Smooth muscle cell (in vitro differentiated cells): ENCODE results near the gene DEPP1. TPM values are rescaled to one million over a fixed set of nuclear protein-coding genes. Genes with fewer than 3 reads are reported as not detected.
A peak's percentile ranks its signal among the peaks of the same experiment; 100 is the strongest.

Source experiments
- DNase-seq: peaks from one replicate; lab custom pipeline; 2025; ENCODE audit not compliant: unreplicated experiment; lab: John Stamatoyannopoulos, UW
- H2AFZ ChIP-seq: fragments of 200-600 bp; sonication (generic); 2 replicates; pipeline ENCODE4 v1.6.0; 2016; ENCODE audit warnings: antibody characterized with exemption, low read depth, mild to moderate bottlenecking
- H3F3A ChIP-seq: fragments of 200-600 bp; sonication (generic); 2 replicates; pipeline ENCODE4 v1.6.0; 2017; ENCODE audit warnings: antibody characterized with exemption, low read depth
- H3K27ac ChIP-seq: fragments of 200-600 bp; sonication (generic); 2 replicates; pipeline ENCODE4 v1.5.1; 2016; ENCODE audit warnings: low read depth, mild to moderate bottlenecking
- H3K27me3 ChIP-seq: fragments of 200-600 bp; sonication (generic); 2 replicates; pipeline ENCODE4 v1.6.1; 2016; ENCODE audit warnings: low read depth, mild to moderate bottlenecking
- H3K36me3 ChIP-seq: fragments of 200-600 bp; sonication (generic); 2 replicates; pipeline ENCODE4 v1.5.1; 2016; ENCODE audit warnings: low read depth
- H3K4me1 ChIP-seq: fragments of 200-600 bp; sonication (generic); 2 replicates; pipeline ENCODE4 v1.5.1; 2016; ENCODE audit warnings: low read depth
- H3K4me2 ChIP-seq: fragments of 200-600 bp; sonication (generic); 2 replicates; pipeline ENCODE4 v1.6.0; 2016; ENCODE audit warnings: mild to moderate bottlenecking
- H3K4me3 ChIP-seq: fragments of 200-600 bp; sonication (generic); 2 replicates; pipeline ENCODE4 v1.5.1; 2016; ENCODE audit warnings: mild to moderate bottlenecking
- H3K79me2 ChIP-seq: fragments of 200-600 bp; sonication (generic); 2 replicates; pipeline ENCODE4 v1.6.0; 2016; ENCODE audit warnings: low read depth, mild to moderate bottlenecking
- H3K9ac ChIP-seq: fragments of 200-600 bp; sonication (generic); 2 replicates; pipeline ENCODE4 v1.6.0; 2016; ENCODE audit warnings: low read depth
- H3K9me3 ChIP-seq: fragments of 200-600 bp; sonication (generic); replicated peaks from 2 replicates; pipeline ENCODE4 v1.5.1; 2016; ENCODE audit warnings: low read depth
- H4K20me1 ChIP-seq: fragments of 200-600 bp; sonication (generic); 2 replicates; pipeline ENCODE4 v1.6.0; 2016; ENCODE audit warnings: low read depth
- CTCF ChIP-seq: fragments of 200-600 bp; sonication (generic); IDR thresholded peaks from 2 replicates; pipeline ENCODE4 v1.5.1; 2017; ENCODE audit warnings: borderline replicate concordance, mild to moderate bottlenecking, antibody characterized with exemption; ENCODE audit not compliant: insufficient read depth, poor library complexity, severe bottlenecking
- WGBS: methylation state at CpG from one replicate; pipeline ENCODE4 v1.1.7; 2016; ENCODE audit warnings: low lambda C conversion rate; 5-methylcytosine and 5-hydroxymethylcytosine counted together
- polyA plus RNA-seq: library from polyadenylated mRNA; unstranded; fragments of >200 nt; fragmentation: Nextera tagmentation; extraction: Ambion mirVana; gene quantifications from 2 replicates; pipeline ENCODE4 v1.2.1, GENCODE V29; 2016
- total RNA-seq: library from RNA; depleted of rRNA; stranded (reverse); fragments of >200 nt; gene quantifications from 2 replicates; pipeline ENCODE4 v1.2.3, GENCODE V29; 2014

The DEPP1 gene
- total and polyA plus RNA-seq, 2 experiments from 2014 or later = 12.9 to 13.2 TPM

GRCh38 chr10:44990302-44990655, 11.7 kb upstream of the DEPP1 start:
- no peaks in the 10 kb centered on the region for H3K27me3 ChIP-seq
- no peaks in the 10 kb centered on the region for H4K20me1 ChIP-seq
- H3K4me2 ChIP-seq = no peak overlapping the region
- H3K27ac ChIP-seq = no peak overlapping the region
- peaks cover 32% of the 10 kb centered on the region for H3K4me1 ChIP-seq
- no peak overlapping the region for H3K4me3 ChIP-seq
- peaks cover 6% of the 10 kb centered on the region for H3F3A ChIP-seq
- H3K9me3 ChIP-seq = no peaks in the 10 kb centered on the region
- no peaks in the 10 kb centered on the region for H3K36me3 ChIP-seq
- no peak overlapping the region for H3K9ac ChIP-seq
- no peak for DNase-seq
- H3K79me2 ChIP-seq = no peaks in the 10 kb centered on the region
- 15% methylated on average over 8 of the region's 8 CpGs for WGBS
- peak; percentile 25 for TF ChIP-seq CTCF
- no peak overlapping the region for H2AFZ ChIP-seq

- peaks cover 6% of the 10 kb centered on the region for H3F3A ChIP-seq
- no peak for DNase-seq
- no peak overlapping the region for H3K9ac ChIP-seq
- H3K4me3 ChIP-seq = no peak overlapping the region
- no peak for TF ChIP-seq CTCF
- H3K27me3 ChIP-seq = no peaks in the 10 kb centered on the region
- H3K4me1 ChIP-seq = peaks cover 32% of the 10 kb centered on the region
- no peaks in the 10 kb centered on the region for H3K9me3 ChIP-seq
- 86% methylated on average over 14 of the region's 14 CpGs for WGBS
- H2AFZ ChIP-seq = no peak overlapping the region
- no peaks in the 10 kb centered on the region for H3K36me3 ChIP-seq
- no peaks in the 10 kb centered on the region for H3K79me2 ChIP-seq
- no peak overlapping the region for H3K27ac ChIP-seq
- H4K20me1 ChIP-seq = no peaks in the 10 kb centered on the region
- no peak overlapping the region for H3K4me2 ChIP-seq
Observed at GRCh38 chr10:44989597-44990301, 11.1 kb upstream of the DEPP1 start.

- no peak for TF ChIP-seq CTCF
- Histone ChIP-seq H3K79me2 (no peaks in the 10 kb centered on the region), H3F3A (peaks cover 2% of the 10 kb centered on the region), H3K27me3 (no peaks in the 10 kb centered on the region), H3K9me3 (no peaks in the 10 kb centered on the region), H3K4me3 (no peak overlapping the region), H3K9ac (no peak overlapping the region), H4K20me1 (no peaks in the 10 kb centered on the region), H2AFZ (no peak overlapping the region), H3K36me3 (no peaks in the 10 kb centered on the region), H3K27ac (no peak overlapping the region), H3K4me1 (peaks cover 29% of the 10 kb centered on the region), H3K4me2 (no peak overlapping the region)
- DNase-seq = no peak
- 96% methylated on average over 10 of the region's 10 CpGs for WGBS
Observed at GRCh38 chr10:44988957-44989585, 10.5 kb upstream of the DEPP1 start.
